Hematopoietic multipotent progenitor cell treated with erythropoietin and hydrocortisone succinate and interleukin-3 and kit ligand, for 15 days (in vitro differentiated cells): ENCODE measurements around the gene CCRL2.
"Not testable (repeated sequence)": the region's sequence is repeated elsewhere in the genome, so short reads cannot be mapped to it uniquely, and the experiment has no call there.

Experiments used
- DNase-seq: peaks from one replicate; pipeline ENCODE4 v3.0.0-alpha.2; 2015; ENCODE audit warnings: low spot score

The CCRL2 gene

GRCh38 chr3:46380471-46381221 lies 26.4 kb upstream of the CCRL2 start:
- no peak for DNase-seq

DNA sequence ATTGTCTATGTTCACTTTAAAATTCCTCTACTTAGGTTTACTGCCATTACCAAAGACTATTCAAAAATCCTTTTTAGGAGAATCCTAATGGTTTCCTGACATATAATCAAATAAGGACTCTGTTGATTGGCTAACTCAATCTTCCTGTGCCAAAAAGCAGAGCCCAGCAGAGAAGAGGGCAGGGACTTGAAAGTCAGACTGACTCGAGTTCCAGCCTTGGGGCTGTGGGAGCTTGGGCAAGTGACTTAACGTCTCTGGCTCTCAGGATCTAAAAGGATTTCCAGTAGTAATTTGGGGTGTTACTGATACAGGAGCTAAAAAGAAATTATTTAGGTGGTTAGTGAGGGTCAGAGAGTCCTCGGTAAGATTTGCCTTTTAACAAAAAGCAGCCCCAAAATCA lies 25.4 kb upstream of the CCRL2 start:
- DNase-seq, result no peak

DNA sequence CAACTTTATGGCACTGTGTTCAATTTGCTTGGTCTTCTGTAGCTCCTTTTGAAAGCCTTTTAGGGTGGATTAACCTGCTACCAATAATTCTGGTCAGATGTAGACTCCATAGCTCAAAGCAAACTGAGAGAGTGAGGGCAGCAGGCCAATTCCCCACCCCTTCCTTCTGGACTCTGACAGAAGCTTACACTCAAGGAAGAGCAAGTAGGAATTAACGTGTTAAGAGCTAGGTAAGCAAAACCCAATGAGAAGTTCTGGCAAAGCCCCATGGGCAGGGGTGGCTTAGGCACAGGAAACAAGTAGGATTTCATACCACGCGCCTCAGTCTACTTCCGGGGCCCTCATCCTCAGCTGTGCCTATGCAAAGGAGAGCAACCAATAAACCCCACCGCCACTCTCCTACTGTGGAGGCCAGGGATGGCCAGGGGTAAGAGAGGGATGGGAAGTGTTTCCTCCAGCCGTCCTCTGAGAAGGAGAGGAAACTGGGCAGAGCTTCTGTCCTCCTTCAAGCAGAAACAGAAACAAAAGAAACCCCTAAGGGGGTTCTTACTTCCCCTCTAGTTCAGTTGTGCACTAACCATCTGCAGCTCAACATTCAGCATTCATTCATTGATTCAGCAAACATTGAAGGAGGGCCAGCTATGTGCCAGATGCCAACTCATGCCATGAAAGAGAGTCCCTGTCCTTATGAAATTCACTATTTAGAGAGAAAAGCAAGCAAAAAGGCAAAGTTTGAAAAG lies 23.7 kb upstream of the CCRL2 start:
- no peak for DNase-seq

DNA sequence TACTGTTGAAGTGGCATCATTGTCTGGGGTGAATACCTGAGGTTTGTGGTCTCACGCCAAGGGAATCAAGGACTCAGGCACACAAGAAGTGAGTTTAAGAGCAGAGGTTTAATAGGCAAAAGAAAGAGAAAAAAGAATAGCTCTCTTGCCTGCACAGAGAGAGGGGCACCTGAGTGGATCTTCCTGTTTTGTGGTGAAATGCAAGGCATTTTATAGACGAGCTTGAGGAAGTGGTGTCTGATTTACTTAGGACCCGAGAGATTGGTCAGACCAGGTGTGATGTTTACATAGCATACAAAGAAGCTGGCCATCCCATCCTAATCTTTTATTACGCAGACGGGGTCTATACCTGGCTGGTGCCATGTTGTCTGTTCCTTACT lies 23.1 kb upstream of the CCRL2 start:
- DNase-seq, result no peak

DNA sequence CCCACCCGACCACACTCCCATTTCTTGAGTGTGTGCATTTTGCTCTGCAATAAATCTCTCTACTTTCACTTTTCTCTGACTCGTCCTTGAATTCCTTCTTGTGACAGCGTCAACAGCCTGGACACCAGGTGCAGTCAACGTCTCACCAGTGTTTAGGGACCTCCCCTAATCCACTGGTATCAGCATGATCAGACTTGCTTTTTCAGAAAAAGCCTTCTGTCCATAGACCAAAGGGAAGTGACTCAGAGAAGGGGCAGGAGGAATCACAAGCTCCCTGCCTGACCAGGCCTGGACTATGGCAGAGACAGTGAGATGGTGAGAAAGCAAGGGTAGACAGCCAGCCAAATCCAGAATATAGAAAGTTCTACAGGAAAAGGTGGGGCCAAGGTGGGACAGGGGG lies 20.9 kb upstream of the CCRL2 start:
- no peak for DNase-seq

GRCh38 chr3:46388847-46389246 lies 18.2 kb upstream of the CCRL2 start:
- DNase-seq, result peak; percentile 20

GRCh38 chr3:46389306-46389705 lies 17.8 kb upstream of the CCRL2 start:
- no peak for DNase-seq

GRCh38 chr3:46391526-46391925 lies 15.5 kb upstream of the CCRL2 start:
- DNase-seq, result not testable (repeated sequence)

GRCh38 chr3:46393011-46393410 lies 14.0 kb upstream of the CCRL2 start:
- DNase-seq, result no peak

GRCh38 chr3:46393554-46394434 lies 13.3 kb upstream of the CCRL2 start:
- DNase-seq, result no peak

- peak; percentile 52 for DNase-seq
Observed at GRCh38 chr3:46395210-46395661, 11.8 kb upstream of the CCRL2 start.

DNA sequence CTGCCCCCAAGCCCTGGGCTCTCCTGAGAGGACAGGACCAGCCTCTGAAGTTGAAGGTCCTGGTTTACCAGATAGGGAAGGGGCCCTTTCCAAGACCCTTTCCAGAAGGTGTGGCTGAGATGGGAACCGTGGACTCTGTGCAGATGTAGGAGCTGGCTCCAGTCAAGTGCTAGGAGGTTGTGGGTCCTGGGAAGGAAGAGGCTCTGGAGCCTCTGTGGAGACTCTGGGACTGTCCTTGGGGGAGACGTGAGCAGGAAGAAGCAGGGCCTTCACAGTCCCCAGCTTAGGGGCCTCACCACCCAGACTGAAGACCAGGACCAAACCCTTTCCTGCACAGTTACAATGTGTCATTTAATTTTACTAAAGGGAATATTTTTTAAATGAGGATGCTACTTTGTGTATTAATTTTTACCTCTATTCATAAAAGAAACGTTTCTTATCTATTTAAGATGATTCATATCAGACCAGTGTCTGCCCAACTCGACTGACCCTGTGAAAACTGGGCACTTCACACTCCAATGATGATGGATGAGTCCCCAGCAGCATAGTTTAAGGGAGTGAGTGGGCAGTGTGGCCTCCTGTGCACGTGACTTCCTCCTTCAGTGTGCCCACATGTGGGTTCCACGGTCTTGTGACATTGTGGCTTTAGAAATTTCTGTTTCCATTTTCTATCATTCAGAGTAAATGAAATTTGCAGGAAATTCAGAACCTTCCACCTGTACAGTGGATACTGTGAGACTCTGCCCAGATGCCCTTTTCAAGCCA lies 11.1 kb upstream of the CCRL2 start:
- no peak for DNase-seq

GRCh38 chr3:46397111-46397510 lies 9.9 kb upstream of the CCRL2 start:
- no peak for DNase-seq

- DNase-seq, result no peak
Observed at GRCh38 chr3:46398186-46398955, 8.7 kb upstream of the CCRL2 start.

- no peak for DNase-seq
Observed at GRCh38 chr3:46399098-46399497, 8.0 kb upstream of the CCRL2 start.

DNA sequence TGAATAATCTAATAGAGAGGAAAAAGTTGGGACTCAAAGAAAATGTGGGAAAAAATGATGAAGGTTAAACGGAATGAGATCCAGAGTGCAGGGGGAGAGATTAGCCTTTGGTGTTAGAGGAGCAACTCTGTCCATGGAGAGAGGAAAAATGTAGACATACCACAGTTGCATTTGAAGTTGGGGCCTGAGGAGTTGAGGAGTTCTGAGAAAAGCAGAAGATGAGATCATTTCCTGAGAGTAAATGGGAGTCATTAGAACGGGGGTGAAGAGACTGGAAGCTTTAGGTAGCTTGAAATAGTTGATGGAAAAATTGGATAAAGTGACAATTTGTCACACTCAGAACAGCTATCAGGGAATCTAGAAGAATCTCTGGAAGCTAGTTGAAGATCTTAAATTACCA lies 7.5 kb upstream of the CCRL2 start:
- no peak for DNase-seq

GRCh38 chr3:46400000-46400734 lies 6.9 kb upstream of the CCRL2 start:
- DNase-seq, result peak; percentile 51

DNA sequence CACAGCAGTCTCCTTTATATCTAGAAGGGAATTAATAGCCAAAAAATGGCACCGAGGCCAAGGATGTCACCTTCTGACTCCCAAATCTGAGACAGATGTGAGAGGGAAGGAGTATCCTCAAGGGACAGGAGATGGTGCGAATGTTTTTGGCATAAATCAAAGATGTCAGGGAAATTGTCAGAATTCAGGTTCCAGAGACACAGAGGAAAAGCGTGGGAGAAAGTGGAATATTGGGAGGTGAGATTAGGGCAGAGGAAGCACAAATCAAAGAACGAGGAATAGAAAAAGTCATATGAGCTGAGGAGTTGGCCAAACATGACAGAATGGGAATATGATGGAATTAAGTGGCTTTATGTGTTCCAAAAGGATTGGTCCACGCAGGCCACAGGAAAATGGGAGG lies 6.2 kb upstream of the CCRL2 start:
- DNase-seq, result no peak

DNA sequence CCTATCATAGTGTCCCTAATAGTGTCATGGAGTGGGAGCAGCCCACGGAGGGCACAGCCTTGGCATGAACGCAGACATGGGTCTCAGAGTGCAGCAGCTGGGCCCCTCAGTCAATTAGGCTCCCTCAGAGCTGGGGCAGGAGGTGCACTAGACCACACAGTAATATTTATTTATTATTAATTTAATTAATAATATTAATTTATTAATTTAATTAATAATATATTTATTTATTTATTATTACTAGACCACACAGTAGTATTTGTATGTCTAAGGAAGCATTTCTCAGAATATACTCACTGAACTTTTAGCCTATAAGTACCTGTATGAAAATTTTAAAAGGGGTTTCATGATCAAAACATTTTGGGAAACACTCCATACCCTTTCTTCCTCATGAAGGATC lies 5.5 kb upstream of the CCRL2 start:
- no peak for DNase-seq

DNA sequence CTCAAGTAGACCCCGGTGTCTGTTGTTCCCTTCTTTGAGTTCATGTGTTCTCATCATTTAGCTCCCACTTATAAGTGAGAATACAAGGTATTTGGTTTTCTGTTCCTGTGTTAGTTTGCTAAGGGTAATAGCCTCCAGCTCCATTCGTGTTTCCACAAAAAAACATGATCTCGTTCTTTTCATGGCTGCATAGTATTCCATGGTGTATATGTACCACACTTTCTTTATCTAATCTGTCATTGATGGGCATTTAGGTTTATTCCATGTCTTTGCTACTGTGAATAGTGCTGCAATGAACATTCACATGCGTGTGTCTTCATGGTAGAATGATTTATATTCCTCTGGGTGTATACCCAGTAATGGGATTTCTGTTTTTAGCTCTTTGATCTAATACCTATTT lies 4.2 kb upstream of the CCRL2 start:
- DNase-seq, result not testable (repeated sequence)
